ENCODE measurements around the gene IL17D. TPM values are rescaled to one million over a fixed set of nuclear protein-coding genes. Genes with fewer than 3 reads are reported as not detected.

The IL17D gene
- total and polyA plus RNA-seq, 2 donors (not counting 3 experiments of a cell fraction or from before 2014, with no cell fraction given), result 4.0 to 6.1 TPM

GRCh38 chr13:20686863-20687579, 16.5 kb upstream of the IL17D start:
- H2AFZ ChIP-seq (ENCODE audit: low read depth, low read length), result no peak overlapping the region
- dilution Hi-C loops (cut with MboI; ENCODE audit: extremely low pct_ligation_motif_present, low sequenced_read_pairs) (no loop called here), intact Hi-C loops (cut with micrococcal nuclease) (no loop called here)
- TF ChIP-seq JUN (IDR thresholded peaks at IDR 0.05; ENCODE audit: borderline replicate concordance, insufficient read depth, insufficient read length, low read depth), result no peak
- TF ChIP-seq GATA2 (IDR thresholded peaks at IDR 0.05; ENCODE audit: insufficient read depth, insufficient read length, low read depth, low read length), result no peak
- no peak for TF ChIP-seq MAX (IDR thresholded peaks at IDR 0.05; ENCODE audit: insufficient read depth, insufficient read length)
- no peak for TF ChIP-seq FOS (IDR thresholded peaks at IDR 0.05; ENCODE audit: borderline replicate concordance, insufficient read depth, low read length)
- no peak for TF ChIP-seq POLR2A (IDR thresholded peaks at IDR 0.05; ENCODE audit: low read depth, low read length)
- no peak for TF ChIP-seq CTCF (IDR thresholded peaks at IDR 0.05; ENCODE audit: extremely low read depth in 1 of 2, insufficient read depth in 1 of 2, low read depth in 1 of 2, low read length in 2 of 2)
- no peak for TF ChIP-seq MYC (IDR thresholded peaks at IDR 0.05; ENCODE audit: low read depth, low read length)
- no peak for TF ChIP-seq POLR2AphosphoS5 (IDR thresholded peaks at IDR 0.05; ENCODE audit: insufficient read depth, low read depth, low read length)
- no peak for TF ChIP-seq EZH2 (IDR thresholded peaks at IDR 0.05; ENCODE audit: borderline replicate concordance, low read depth, low read length, severe bottlenecking)
- BruUV-seq (replicated peaks), result no TSS peak
- H3K4me2 ChIP-seq (ENCODE audit: insufficient read depth, low read length), result no peak overlapping the region
- H3K4me1 ChIP-seq (ENCODE audit: control insufficient read depth, extremely low read depth, insufficient read depth, low read length), result no peaks in the 10 kb centered on the region
- CTCF ChIA-PET, result interaction anchor here (0.6 to 1.3 kb wide), 2 partner anchors 9 to 11 kb away, joined by 4 to 5 read pairs; no protein-coding TSS in a partner anchor
- H3K9ac ChIP-seq (replicated peaks; ENCODE audit: extremely low read depth, insufficient read depth, low read length), result no peak overlapping the region
- no peak for FAIRE-seq
- no peak overlapping the region for H3K27ac ChIP-seq (ENCODE audit: insufficient read depth, low read depth, low read length)
- H3K79me2 ChIP-seq (ENCODE audit: control insufficient read depth, insufficient read depth, low read length), result no peaks in the 10 kb centered on the region
- no peaks in the 10 kb centered on the region for H3K36me3 ChIP-seq (ENCODE audit: control insufficient read depth in 2 of 2, extremely low read depth in 1 of 2, insufficient read depth in 2 of 2, low read length in 2 of 2)
- H4K20me1 ChIP-seq (replicated peaks; ENCODE audit: control insufficient read depth, extremely low read depth, insufficient read depth, low read length), result no peaks in the 10 kb centered on the region
- H3K27me3 ChIP-seq (ENCODE audit: control insufficient read depth in 2 of 2, insufficient read depth in 2 of 2, low read length in 2 of 2), result no peaks in the 10 kb centered on the region
- POLR2A ChIA-PET, result no interaction called here
- H3K9me3 ChIP-seq (replicated peaks; ENCODE audit: control insufficient read depth, insufficient read depth, low read length), result no peaks in the 10 kb centered on the region
- DNase-seq (ENCODE audit: low read depth, low spot score), result no peak
- H3K4me3 ChIP-seq (replicated peaks in 1 of 3; ENCODE audit: insufficient read depth in 1 of 3, low read depth in 1 of 3, low read length in 3 of 3), result no peak overlapping the region
- no peaks in the 10 kb centered on the region for H3K9me1 ChIP-seq (replicated peaks; ENCODE audit: control insufficient read depth, extremely low read depth, insufficient read depth, low read length)
